B cell (primary cell): ENCODE data around the gene LZTFL1. TPM values are rescaled to one million over a fixed set of nuclear protein-coding genes. Genes with fewer than 3 reads are reported as not detected.

ENCODE experiments used
- ATAC-seq: fragments of 200-7000 bp; cut with Tn5 transposase; one replicate; pipeline ENCODE4 v1.10.0; 2021; ENCODE audit warnings: low read depth, mild to moderate bottlenecking, moderate number of reproducible peaks, moderate library complexity
- CTCF ChIA-PET: fragments of 350-600 bp; sonication (Branson Sonifier 250); formaldehyde crosslinking; loops from one replicate; lab custom pipeline; 2021; ENCODE audit warnings: antibody characterized with exemption, inconsistent platforms; lab: Charles Lee
- POLR2A ChIA-PET: fragments of 350-600 bp; sonication (Branson Sonifier 250); formaldehyde crosslinking; loops from one replicate; lab custom pipeline; 2021; ENCODE audit warnings: antibody characterized with exemption; lab: Charles Lee
- DNase-seq: peaks from one replicate; pipeline ENCODE4 v3.0.0; 2013
- H2AFZ ChIP-seq: 2 replicates; pipeline ENCODE4 v1.6.1; 2012; ENCODE audit warnings: mild to moderate bottlenecking, low read depth, low read length; ENCODE audit not compliant: insufficient read depth, poor library complexity, severe bottlenecking
- H3K27ac ChIP-seq, 2 donors: 1 replicate in 1 of 2; 2 replicates in 1 of 2; pipeline ENCODE4 v1.5.1; 2012 to 2013; ENCODE audit warnings: low read length in 2 of 2, mild to moderate bottlenecking in 2 of 2, moderate library complexity in 1 of 2
- H3K27me3 ChIP-seq, 4 experiments: fragments of 200-600 bp in 1 of 4; sonication (generic) in 1 of 4; replicated peaks in 1 of 4; 1 replicate in 2 of 4; 2 replicates in 2 of 4; pipeline versions ENCODE4 v1.6.1 to v1.7.0; 2013 to 2016; ENCODE audit warnings: low read length in 3 of 4, mild to moderate bottlenecking in 2 of 4, mixed read lengths in 1 of 4, moderate library complexity in 1 of 4; ENCODE audit not compliant: insufficient read depth in 4 of 4, control insufficient read depth in 3 of 4; ENCODE audit errors: control extremely low read depth in 1 of 4
- H3K36me3 ChIP-seq, 2 experiments: replicated peaks in 1 of 2; 1 replicate in 1 of 2; 2 replicates in 1 of 2; pipeline versions ENCODE4 v1.6.1 to v1.7.1; 2013; ENCODE audit warnings: low read length in 1 of 2; ENCODE audit not compliant: insufficient read depth in 2 of 2, control insufficient read depth in 1 of 2; ENCODE audit errors: control extremely low read depth in 1 of 2, extremely low read depth in 1 of 2
- H3K4me1 ChIP-seq, 2 donors: fragments of 200-600 bp in 1 of 2; sonication (generic) in 1 of 2; 1 replicate in 1 of 2; 2 replicates in 1 of 2; pipeline versions ENCODE4 v1.5.1 to v1.6.1; 2013 to 2017; ENCODE audit warnings: low read length in 2 of 2; ENCODE audit not compliant: control insufficient read depth in 2 of 2, insufficient read depth in 2 of 2
- H3K4me2 ChIP-seq: replicated peaks from 2 replicates; pipeline ENCODE3; 2012; ENCODE audit warnings: mild to moderate bottlenecking, low read depth, low read length; ENCODE audit not compliant: poor library complexity, severe bottlenecking
- H3K4me3 ChIP-seq, 5 experiments: fragments of 200-600 bp in 1 of 5; sonication (generic) in 1 of 5; 1 replicate in 3 of 5; 2 replicates in 2 of 5; pipeline versions ENCODE4 v1.5.1 to v1.7.0; 2011 to 2016; ENCODE audit warnings: low read length in 4 of 5, mild to moderate bottlenecking in 4 of 5, low read depth in 2 of 5, control low read depth in 1 of 5, moderate library complexity in 1 of 5; ENCODE audit not compliant: insufficient read depth in 1 of 5; ENCODE audit errors: control extremely low read depth in 1 of 5, extremely low read depth in 1 of 5
- H3K79me2 ChIP-seq: fragments of 200-600 bp; sonication (generic); one replicate; pipeline ENCODE4 v1.6.0; 2016; ENCODE audit warnings: low read length; ENCODE audit not compliant: control insufficient read depth, insufficient read depth
- H3K9ac ChIP-seq: fragments of 200-600 bp; sonication (generic); 2 replicates; pipeline ENCODE4 v1.6.1; 2017; ENCODE audit warnings: mild to moderate bottlenecking, low read length, moderate library complexity
- H3K9me3 ChIP-seq, 3 donors: one replicate each; pipeline versions ENCODE4 v1.6.1 to v1.7.1; 2013; ENCODE audit warnings: low read length in 2 of 3; ENCODE audit not compliant: control insufficient read depth in 2 of 3, insufficient read depth in 1 of 3; ENCODE audit errors: control extremely low read depth in 1 of 3
- H4K20me1 ChIP-seq: 2 replicates; pipeline ENCODE4 v1.6.0; 2012; ENCODE audit warnings: mild to moderate bottlenecking, low read length; ENCODE audit not compliant: insufficient read depth, control insufficient read depth, poor library complexity, severe bottlenecking
- H3K27ac Mint-ChIP-seq: one replicate; pipeline ENCODE4 v1.8.0; 2021; ENCODE audit warnings: mixed read lengths
- H3K27me3 Mint-ChIP-seq: one replicate; pipeline ENCODE4 v1.8.0; 2021; ENCODE audit warnings: mixed read lengths
- H3K4me1 Mint-ChIP-seq: one replicate; pipeline ENCODE4 v1.8.0; 2021; ENCODE audit warnings: mixed read lengths
- H3K4me3 Mint-ChIP-seq: one replicate; pipeline ENCODE4 v1.8.0; 2021; ENCODE audit warnings: mixed read lengths
- H3K9me3 Mint-ChIP-seq: one replicate; pipeline ENCODE4 v1.8.0; 2022; ENCODE audit warnings: mixed read lengths; ENCODE audit not compliant: insufficient read depth
- EZH2 ChIP-seq: IDR thresholded peaks from 2 replicates; pipeline ENCODE4 v1.6.1; 2012; ENCODE audit warnings: borderline replicate concordance, low read depth, mild to moderate bottlenecking, moderate library complexity, low read length; ENCODE audit not compliant: insufficient read depth, poor library complexity, severe bottlenecking
- WGBS: methylation state at CpG from one replicate; pipeline ENCODE4 v1.1.5; 2013; ENCODE audit warnings: missing lambda C conversion rate; ENCODE audit not compliant: insufficient coverage; 5-methylcytosine and 5-hydroxymethylcytosine counted together
- intact Hi-C: fragments of 100-400 bp; cut with micrococcal nuclease; formaldehyde crosslinking; loops from one replicate; pipeline ENCODE4 v1.10.0; 2022
- polyA plus RNA-seq: library from polyadenylated mRNA; depleted of rRNA; stranded (reverse); fragments of >200 nt; gene quantifications from 2 replicates; pipeline ENCODE4 v1.2.3, GENCODE V29; 2012
- total RNA-seq, 2 donors: library from RNA; stranded (reverse); fragments of 120-200 nt in 1 of 2; gene quantifications; 1 replicate in 1 of 2; 2 replicates in 1 of 2; pipeline versions ENCODE4 v1.2.3 to v1.2.4, GENCODE V29; 2013 to 2022
- TF ChIP-seq, protein P1 (sequence below): fragments of 200-600 bp; IDR thresholded peaks from one replicate; pipeline ENCODE4 v1.8.0; 2022; ENCODE audit warnings: antibody characterized with exemption, mild to moderate bottlenecking

Gene LZTFL1
- total and polyA plus RNA-seq, 2 donors (not counting 1 experiment from before 2014, with no cell fraction given): 16.5 to 17.8 TPM

- Histone ChIP-seq H3K36me3 (no peaks in the 10 kb centered on the region), H4K20me1 (no peaks in the 10 kb centered on the region), H3K4me2 (no peak overlapping the region), H3K4me3 (no peak overlapping the region), H3K27ac (no peak overlapping the region), H3K79me2 (no peaks in the 10 kb centered on the region), H3K4me1 (peaks cover 0 to 1% of the 10 kb centered on the region in 2 donors), H3K27me3 (no peaks in the 10 kb centered on the region), H3K9me3 (no peaks in the 10 kb centered on the region), H2AFZ (no peak overlapping the region), H3K9ac (no peak overlapping the region)
- no peak for TF ChIP-seq EZH2
- TF ChIP-seq, protein P1, sequence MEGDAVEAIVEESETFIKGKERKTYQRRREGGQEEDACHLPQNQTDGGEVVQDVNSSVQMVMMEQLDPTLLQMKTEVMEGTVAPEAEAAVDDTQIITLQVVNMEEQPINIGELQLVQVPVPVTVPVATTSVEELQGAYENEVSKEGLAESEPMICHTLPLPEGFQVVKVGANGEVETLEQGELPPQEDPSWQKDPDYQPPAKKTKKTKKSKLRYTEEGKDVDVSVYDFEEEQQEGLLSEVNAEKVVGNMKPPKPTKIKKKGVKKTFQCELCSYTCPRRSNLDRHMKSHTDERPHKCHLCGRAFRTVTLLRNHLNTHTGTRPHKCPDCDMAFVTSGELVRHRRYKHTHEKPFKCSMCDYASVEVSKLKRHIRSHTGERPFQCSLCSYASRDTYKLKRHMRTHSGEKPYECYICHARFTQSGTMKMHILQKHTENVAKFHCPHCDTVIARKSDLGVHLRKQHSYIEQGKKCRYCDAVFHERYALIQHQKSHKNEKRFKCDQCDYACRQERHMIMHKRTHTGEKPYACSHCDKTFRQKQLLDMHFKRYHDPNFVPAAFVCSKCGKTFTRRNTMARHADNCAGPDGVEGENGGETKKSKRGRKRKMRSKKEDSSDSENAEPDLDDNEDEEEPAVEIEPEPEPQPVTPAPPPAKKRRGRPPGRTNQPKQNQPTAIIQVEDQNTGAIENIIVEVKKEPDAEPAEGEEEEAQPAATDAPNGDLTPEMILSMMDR: no peak
- WGBS: 47% methylated on average over 2 of the region's 8 CpGs
- DNase-seq (no peak), ATAC-seq (no peak)
- intact Hi-C loops: no loop called here
- Mint-ChIP-seq H3K4me3 (no peak overlapping the region), H3K9me3 (no peaks in the 10 kb centered on the region), H3K27me3 (peaks cover 10% of the 10 kb centered on the region), H3K4me1 (peaks cover 3% of the 10 kb centered on the region), H3K27ac (no peak overlapping the region)
- ChIA-PET POLR2A (no interaction called here), CTCF (interaction anchor here (1.0 kb wide), 1 partner anchor 9 kb away, joined by 4 read pairs; no protein-coding TSS in a partner anchor)
These were observed 39.4 kb upstream of the LZTFL1 start for GRCh38 chr3:45881078-45882022.

GRCh38 chr3:45880725-45881077, 38.8 kb upstream of the LZTFL1 start:
- Mint-ChIP-seq H3K4me1 (no peaks in the 10 kb centered on the region), H3K9me3 (no peaks in the 10 kb centered on the region), H3K27me3 (peaks cover 10% of the 10 kb centered on the region), H3K27ac (no peak overlapping the region), H3K4me3 (no peak overlapping the region)
- DNase-seq (no peak), ATAC-seq (no peak)
- intact Hi-C loops: no loop called here
- Histone ChIP-seq H3K9me3 (no peaks in the 10 kb centered on the region), H2AFZ (no peak overlapping the region), H3K79me2 (no peaks in the 10 kb centered on the region), H3K27me3 (no peaks in the 10 kb centered on the region), H3K4me1 (no peaks in the 10 kb centered on the region), H4K20me1 (no peaks in the 10 kb centered on the region), H3K27ac (no peak overlapping the region), H3K36me3 (no peaks in the 10 kb centered on the region), H3K4me2 (no peak overlapping the region), H3K4me3 (no peak overlapping the region), H3K9ac (no peak overlapping the region)
- ChIA-PET POLR2A (no interaction called here), CTCF (no interaction called here)
- WGBS: 86% methylated on average over 1 of the region's 3 CpGs
- TF ChIP-seq, protein P1: no peak
